ENCODE results near the gene HOXA11.

DNA sequence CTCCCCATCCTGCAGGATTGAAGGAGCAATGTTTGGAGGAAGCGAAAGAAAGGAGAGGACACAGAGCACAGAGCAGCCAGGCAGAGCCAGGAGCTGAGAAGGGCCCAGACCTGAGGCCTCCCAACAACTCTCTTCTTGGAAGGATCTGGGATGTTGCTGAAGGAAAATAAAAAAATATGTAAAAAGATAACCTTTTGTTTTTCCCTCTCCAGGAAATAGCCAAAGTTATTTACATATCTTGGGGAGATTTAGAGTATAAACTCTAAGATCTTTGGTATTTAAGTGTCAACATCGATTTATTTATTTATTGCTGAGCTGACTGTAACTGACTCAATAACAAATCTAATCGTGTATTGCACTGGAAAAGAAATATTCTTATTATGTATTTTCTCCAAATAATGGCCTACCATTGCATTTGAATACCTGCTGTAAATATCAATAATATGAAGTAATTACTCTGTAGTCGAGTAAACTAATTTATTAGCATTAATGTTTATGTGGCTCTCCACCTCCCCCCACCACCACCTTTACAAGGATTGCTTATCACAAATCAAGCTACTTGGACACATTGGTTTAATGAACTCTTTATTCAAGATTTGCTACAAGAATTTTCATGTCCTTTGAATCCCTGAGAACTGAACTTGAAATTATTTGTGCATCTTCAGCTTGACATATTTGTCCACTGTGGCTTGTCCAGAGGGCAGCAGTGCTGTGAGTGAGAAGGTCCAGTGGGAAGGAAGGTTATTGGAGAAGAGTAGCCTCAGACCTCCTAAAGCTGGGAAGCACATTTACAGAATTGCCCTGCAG, 1.8 kb upstream of the HOXA11 start:
- TF ChIP-seq POLR2A (IDR thresholded peaks at IDR 0.05), result no peak
- TF ChIP-seq, protein P1, sequence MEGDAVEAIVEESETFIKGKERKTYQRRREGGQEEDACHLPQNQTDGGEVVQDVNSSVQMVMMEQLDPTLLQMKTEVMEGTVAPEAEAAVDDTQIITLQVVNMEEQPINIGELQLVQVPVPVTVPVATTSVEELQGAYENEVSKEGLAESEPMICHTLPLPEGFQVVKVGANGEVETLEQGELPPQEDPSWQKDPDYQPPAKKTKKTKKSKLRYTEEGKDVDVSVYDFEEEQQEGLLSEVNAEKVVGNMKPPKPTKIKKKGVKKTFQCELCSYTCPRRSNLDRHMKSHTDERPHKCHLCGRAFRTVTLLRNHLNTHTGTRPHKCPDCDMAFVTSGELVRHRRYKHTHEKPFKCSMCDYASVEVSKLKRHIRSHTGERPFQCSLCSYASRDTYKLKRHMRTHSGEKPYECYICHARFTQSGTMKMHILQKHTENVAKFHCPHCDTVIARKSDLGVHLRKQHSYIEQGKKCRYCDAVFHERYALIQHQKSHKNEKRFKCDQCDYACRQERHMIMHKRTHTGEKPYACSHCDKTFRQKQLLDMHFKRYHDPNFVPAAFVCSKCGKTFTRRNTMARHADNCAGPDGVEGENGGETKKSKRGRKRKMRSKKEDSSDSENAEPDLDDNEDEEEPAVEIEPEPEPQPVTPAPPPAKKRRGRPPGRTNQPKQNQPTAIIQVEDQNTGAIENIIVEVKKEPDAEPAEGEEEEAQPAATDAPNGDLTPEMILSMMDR (IDR thresholded peaks at IDR 0.05), result no peak

Measured in vagina (tissue), 2 donors.